BE2C (cell line): ENCODE data around the gene TRIM40.
A peak's percentile ranks its signal among the peaks of the same experiment; 100 is the strongest.

ENCODE experiments used
- DNase-seq: peaks from one replicate; pipeline ENCODE4 v3.0.0-alpha.2; 2020
- H3K27me3 ChIP-seq: fragments of 250-450 bp; sonication (Bioruptor Pico); 2 replicates; pipeline ENCODE4 v1.5.1; 2020; ENCODE audit warnings: mild to moderate bottlenecking
- H3K36me3 ChIP-seq: fragments of 250-450 bp; sonication (Bioruptor Pico); 2 replicates; pipeline ENCODE4 v1.5.1; 2020; ENCODE audit warnings: mild to moderate bottlenecking
- H3K4me1 ChIP-seq: fragments of 250-450 bp; sonication (Bioruptor Pico); 2 replicates; pipeline ENCODE4 v1.5.1; 2020
- H3K4me3 ChIP-seq: 2 replicates; pipeline ENCODE4 v1.5.1; 2011; ENCODE audit warnings: low read depth, low read length
- H3K9me3 ChIP-seq: fragments of 250-450 bp; sonication (Bioruptor Pico); 2 replicates; pipeline ENCODE4 v1.5.1; 2020
- TF ChIP-seq, protein P1 (sequence below): IDR thresholded peaks from 2 replicates; pipeline ENCODE4 v1.5.1; 2012; ENCODE audit warnings: mild to moderate bottlenecking, low read depth, low read length

TRIM40 gene

DNA sequence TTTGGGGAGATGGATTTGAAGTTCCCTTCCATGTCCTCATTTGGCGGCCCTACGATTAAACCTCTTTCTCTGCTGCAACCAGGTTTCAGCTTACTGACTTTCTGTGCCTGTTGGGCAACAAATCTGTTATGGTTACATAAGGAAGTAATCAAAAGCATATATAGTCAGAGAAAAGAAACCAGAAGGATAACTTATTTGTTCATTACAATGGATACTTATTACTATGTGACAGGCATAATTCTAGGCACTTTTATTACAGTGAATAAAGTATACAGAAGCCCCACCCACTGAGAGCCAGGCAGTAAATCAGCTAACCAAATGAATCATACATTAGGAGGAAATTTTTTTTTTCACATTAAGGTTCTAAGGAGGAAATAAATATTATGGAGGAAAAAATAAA, 13.4 kb upstream of the TRIM40 start:
- Histone ChIP-seq H3K36me3 (no peaks in the 10 kb centered on the region), H3K4me3 (no peak overlapping the region), H3K27me3 (peaks cover 28% of the 10 kb centered on the region), H3K9me3 (no peaks in the 10 kb centered on the region), H3K4me1 (no peaks in the 10 kb centered on the region)
- TF ChIP-seq, protein P1, sequence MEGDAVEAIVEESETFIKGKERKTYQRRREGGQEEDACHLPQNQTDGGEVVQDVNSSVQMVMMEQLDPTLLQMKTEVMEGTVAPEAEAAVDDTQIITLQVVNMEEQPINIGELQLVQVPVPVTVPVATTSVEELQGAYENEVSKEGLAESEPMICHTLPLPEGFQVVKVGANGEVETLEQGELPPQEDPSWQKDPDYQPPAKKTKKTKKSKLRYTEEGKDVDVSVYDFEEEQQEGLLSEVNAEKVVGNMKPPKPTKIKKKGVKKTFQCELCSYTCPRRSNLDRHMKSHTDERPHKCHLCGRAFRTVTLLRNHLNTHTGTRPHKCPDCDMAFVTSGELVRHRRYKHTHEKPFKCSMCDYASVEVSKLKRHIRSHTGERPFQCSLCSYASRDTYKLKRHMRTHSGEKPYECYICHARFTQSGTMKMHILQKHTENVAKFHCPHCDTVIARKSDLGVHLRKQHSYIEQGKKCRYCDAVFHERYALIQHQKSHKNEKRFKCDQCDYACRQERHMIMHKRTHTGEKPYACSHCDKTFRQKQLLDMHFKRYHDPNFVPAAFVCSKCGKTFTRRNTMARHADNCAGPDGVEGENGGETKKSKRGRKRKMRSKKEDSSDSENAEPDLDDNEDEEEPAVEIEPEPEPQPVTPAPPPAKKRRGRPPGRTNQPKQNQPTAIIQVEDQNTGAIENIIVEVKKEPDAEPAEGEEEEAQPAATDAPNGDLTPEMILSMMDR: no peak
- DNase-seq: no peak

DNA sequence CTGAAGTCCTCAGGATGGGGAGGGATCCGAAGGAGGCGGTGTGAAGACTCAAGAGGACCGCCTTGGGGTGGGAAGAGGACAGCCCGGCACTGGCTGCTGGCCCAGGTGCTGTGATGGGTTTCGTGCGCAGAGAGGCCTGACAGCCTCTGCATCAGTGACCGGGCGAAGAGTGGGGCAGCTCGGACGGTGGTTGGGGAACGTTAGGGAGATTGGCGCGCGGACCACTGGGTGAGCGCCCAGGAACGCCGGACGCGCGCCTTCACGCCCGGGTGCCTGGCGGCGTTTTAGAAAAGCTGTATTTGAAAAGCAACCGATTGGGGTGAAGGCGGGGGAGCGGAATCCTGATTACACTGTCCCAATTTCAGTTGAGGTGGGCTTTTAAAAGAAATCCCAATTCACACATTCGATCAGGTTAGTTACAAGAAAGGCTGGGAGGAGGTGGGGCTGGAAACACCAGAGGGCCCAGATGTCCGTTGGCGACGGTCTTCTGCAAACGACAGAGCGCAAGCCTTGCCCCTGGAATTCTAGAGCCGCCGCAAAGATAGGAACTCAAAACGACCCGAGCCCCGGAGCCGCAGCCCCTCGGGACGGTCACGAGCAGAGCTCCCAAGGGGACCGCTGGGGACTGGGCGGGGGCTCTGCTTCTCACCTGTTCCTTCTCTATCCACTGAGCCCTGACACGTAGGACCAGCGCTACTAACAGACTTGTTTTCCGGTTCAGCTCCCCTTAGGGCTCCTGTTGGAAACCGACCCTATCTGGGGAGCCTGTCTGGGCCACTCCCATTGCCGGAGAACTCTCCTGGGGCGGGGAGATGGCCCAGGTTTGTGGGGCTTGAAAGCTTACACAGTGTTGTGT, 8.5 kb upstream of the TRIM40 start:
- peaks cover 60% of the 10 kb centered on the region for H3K27me3 ChIP-seq

DNA sequence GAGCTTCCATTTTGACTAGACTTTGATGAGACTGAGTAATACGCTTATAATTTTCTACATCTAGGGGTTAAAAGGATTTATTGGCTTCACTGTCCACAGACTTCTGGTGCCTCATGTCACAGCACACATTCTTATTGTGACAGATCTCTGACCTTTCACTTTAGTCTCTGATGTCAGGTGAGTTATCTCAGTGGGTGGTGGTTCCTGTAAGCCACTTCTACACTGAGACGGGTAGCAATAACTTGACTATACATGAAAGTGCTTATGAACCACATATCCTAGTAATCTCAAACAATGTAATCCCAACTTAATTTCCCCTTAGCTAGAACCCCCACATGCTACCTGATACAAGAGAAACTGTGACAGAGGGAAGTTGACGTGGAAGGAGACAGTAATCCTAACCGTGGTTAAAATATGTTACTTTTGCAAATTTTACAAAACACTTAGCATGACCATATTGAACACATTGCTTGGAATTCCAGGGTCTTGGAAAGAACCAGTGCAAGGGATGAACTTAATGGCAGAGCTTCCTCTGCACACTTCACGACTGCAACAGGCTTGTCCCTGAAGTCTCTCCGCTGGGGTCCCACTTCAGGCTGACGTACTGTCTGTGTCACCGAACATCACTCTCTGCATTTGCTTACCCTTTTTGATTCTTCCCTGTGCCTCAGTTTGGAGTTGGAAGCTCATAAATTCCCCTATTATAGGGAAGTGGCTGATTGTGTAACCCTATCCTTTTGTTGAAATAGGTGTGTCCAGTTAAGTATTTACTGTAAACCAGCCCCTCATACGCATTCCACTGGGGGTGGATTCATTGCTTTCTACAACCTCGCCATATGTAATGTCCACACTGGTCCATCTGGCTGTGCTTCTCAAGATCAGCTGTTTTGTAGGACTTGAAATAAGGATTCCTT, 6.4 kb upstream of the TRIM40 start:
- DNase-seq: no peak
- H3K27me3 ChIP-seq: peaks cover 68% of the 10 kb centered on the region
- H3K36me3 ChIP-seq: no peaks in the 10 kb centered on the region
- no peaks in the 10 kb centered on the region for H3K4me1 ChIP-seq
- H3K4me3 ChIP-seq: no peak overlapping the region
- TF ChIP-seq, protein P1: no peak
- H3K9me3 ChIP-seq: no peaks in the 10 kb centered on the region

More for the DNA sequence above, 8.5 kb upstream of the TRIM40 start:
- H3K36me3 ChIP-seq: no peaks in the 10 kb centered on the region
- TF ChIP-seq, protein P1: no peak
- no peak for DNase-seq
- no peaks in the 10 kb centered on the region for H3K4me1 ChIP-seq
- no peak overlapping the region for H3K4me3 ChIP-seq
- no peaks in the 10 kb centered on the region for H3K9me3 ChIP-seq

DNA sequence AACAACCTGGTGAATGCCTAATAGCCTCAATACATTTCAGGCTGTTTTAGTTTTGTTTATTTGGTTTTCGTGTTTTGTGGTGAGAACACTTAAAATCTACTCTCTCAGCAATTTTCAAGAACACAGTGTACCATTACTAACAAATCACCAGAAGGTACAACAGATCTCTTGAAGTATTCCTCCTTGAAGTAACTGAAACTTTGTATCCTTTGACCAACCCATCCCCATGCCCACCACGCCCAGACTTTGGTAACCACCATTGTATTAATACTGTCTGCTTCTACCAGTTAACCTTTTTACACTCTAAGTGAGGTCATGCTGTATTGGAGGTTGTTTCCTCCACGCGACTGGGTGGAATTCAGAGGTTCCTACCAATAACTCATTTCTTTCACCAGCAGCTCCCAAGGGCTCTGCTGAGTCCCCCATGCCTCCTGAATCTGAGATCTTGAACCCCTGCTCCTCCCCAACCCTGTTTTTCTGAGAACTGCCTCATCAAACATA, 5.7 kb upstream of the TRIM40 start:
- TF ChIP-seq, protein P1: no peak
- no peaks in the 10 kb centered on the region for H3K4me1 ChIP-seq
- H3K4me3 ChIP-seq: no peak overlapping the region
- H3K9me3 ChIP-seq: no peaks in the 10 kb centered on the region
- DNase-seq: no peak
- peaks cover 71% of the 10 kb centered on the region for H3K27me3 ChIP-seq
- no peaks in the 10 kb centered on the region for H3K36me3 ChIP-seq

DNA sequence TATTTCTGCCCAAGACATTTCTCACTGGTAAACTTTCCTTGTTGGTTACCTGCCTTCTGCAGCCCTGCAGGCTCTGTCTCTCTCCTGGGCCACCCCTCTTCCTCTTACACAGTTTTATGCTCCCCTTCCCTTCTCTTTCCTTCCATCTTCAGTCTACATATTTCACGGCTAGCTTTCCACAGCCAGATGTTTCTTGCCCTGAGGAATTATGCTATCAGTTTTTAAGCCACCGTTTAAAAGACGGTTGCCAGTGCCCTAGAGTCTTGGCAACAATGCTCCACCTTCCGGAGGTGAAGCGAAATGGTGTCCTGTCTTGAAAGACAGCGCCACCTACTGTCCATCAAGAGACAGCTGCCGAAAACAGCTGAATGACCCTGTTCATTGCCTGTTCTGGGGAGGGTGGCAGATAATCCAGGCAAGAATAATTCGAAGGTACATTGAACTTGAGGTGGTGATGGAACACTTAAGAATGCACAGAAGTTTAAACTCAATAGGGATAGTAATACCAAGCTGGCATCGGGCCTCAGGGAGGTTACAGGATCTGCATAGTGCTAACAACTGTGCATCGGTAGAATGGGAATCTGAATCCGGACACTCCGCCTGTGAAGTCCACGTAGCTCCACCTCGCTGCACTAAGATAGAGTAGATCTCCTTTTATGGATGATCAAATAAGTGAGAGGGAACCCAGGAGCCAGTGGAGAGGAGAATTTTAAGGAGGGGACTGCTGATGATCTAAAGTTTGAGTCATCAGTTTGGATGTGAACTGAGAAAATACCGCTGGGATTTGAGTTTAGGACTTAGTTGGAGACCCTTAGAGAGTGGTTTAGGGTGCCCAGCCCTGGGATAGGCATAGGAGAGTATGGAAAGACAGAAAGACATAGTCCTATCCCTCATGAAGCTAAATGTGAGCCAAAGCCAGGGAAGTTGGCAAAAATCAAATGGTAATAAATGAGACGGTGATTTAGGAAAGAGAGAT, 4.8 kb upstream of the TRIM40 start:
- no peaks in the 10 kb centered on the region for H3K9me3 ChIP-seq
- TF ChIP-seq, protein P1: peak; percentile 100
- H3K27me3 ChIP-seq: peaks cover 70% of the 10 kb centered on the region
- no peak overlapping the region for H3K4me3 ChIP-seq
- H3K4me1 ChIP-seq: no peaks in the 10 kb centered on the region
- peak; percentile 61 for DNase-seq
- no peaks in the 10 kb centered on the region for H3K36me3 ChIP-seq
